OCI-LY1 (cell line): ENCODE results near the gene GDPD1.

Experiments used
- CTCF ChIP-seq: fragments of 200-600 bp; sonication (generic), shearing (Covaris generic); IDR thresholded peaks from 2 replicates; pipeline ENCODE4 v1.5.1; 2017; ENCODE audit warnings: mild to moderate bottlenecking, antibody characterized with exemption, low read length, moderate library complexity, mixed read lengths
- EZH2 ChIP-seq: fragments of 200-600 bp; sonication (generic), shearing (Covaris generic); IDR thresholded peaks from 2 replicates; pipeline ENCODE4 v1.8.0; 2017; ENCODE audit warnings: borderline replicate concordance, mixed run types, mild to moderate bottlenecking, antibody characterized with exemption, low read length, moderate library complexity, mixed read lengths

DNA sequence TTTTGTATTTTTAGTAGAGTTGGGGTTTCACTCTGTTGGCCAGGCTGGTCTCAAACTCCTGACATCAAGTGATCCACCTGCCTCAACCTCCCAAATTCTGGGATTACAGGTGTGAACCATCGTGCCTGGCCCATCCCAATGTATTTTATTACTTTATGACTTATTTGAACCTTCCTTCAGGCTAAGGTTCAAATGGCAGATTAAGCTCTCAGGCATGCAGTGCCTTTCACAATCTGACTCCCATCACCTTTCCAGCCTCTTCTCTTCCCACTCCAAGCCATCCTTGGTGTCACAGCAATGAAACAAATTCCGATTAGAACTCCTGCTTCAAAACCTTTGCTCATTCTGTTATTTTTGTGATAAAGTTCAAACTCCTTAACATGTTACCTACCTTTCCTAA lies 84.5 kb downstream of the GDPD1 start:
- no peak for TF ChIP-seq CTCF
- TF ChIP-seq EZH2 = no peak
